K562 treated with DMSO at 1 percent for 4 hours (cell line): ENCODE results near the gene METTL25B. TPM values are rescaled to one million over a fixed set of nuclear protein-coding genes. Genes with fewer than 3 reads are reported as not detected.

Experiments
- total RNA-seq: library from RNA; unstranded; fragments of 300-600 nt; gene quantifications from 2 replicates; pipeline ENCODE4 v1.2.3, GENCODE V29; 2022; ENCODE audit not compliant: insufficient read depth

METTL25B gene
- total RNA-seq, result 47.9 and 64.7 TPM in 2 replicates

DNA sequence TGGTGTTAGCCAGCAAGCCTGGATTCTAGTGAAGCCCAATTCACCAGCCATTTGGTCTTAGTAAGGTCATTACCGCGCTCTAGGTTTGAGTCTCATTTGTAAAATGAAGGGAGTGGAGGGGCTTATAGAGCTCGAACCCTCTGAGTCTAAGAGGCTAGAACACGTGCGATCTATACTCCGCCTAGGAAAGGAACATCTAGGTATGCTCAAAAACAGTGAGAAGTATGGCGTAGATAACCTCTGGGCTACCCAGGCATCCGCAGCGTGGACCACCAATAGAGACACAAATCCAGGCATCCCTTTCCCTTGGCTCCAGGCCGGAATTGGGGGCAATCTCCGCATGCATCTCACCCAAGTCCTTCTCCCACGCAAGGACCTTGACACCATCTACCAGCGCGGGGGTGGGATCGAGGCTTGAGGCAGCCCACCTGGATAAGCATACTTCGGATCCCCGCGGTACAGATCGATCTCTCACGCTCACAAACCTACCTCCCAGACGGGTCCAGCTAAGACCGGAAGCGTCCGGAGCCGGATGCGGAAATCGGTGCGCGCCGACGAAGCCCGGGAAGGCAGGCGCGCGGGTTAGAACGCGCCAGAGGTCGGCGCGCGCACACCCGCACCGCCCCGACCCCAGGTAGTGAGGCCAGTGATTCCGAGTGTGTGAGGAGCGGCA, at the start of gene METTL25B:
TSS of gene METTL25B (plus strand) at position 544 of the 673 bp plus-strand sequence. CDS start 636 bp downstream, outside the sequence.

DNA sequence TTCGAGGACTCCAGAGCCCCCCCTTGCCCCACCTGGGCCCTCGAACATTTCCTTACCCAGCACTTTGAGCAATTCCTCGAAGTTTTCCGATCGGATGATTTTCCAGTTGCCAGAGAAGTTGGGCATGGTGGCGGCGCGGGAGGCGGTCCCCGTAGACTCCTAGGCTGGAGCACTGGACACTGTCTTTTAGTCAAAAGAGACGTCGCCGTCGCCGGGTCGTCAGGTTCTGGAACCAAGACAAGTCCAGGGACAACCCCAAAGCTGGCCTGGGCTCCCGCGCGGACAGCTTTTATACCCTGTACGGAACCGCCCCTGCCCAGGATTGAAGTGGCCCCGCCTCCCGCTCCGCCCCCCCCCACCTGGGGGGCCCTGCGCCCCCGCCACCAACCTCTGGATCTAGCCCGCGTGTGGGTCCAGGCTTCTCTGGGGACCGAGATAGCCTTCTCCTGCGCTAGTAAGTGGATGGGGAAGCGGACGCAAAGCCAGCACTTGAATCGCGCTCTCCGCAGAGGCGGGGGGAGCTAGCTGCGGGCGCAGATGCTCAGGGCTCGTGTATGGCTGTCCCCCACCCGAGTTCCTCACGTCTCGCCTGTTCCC, 22.9 kb upstream of the METTL25B start, which contains the start of gene CRABP2:
TSS of gene CRABP2 (minus strand) at position 263 of the 597 bp plus-strand sequence. CDS start at position 126, 137 bp downstream.

GRCh38 chr1:156728599-156729462, 562 bp downstream of the METTL25B start, which contains the start of gene ISG20L2:
Gene ISG20L2 (minus strand): TSS chr1:156728766. CDS start chr1:156727652, 1,114 bp downstream.

GRCh38 chr1:156740741-156741480, 12.6 kb downstream of the METTL25B start, which contains the start of gene MRPL24:
Gene MRPL24 (minus strand): TSS chr1:156741088. CDS start chr1:156738704, 2,384 bp downstream.

DNA sequence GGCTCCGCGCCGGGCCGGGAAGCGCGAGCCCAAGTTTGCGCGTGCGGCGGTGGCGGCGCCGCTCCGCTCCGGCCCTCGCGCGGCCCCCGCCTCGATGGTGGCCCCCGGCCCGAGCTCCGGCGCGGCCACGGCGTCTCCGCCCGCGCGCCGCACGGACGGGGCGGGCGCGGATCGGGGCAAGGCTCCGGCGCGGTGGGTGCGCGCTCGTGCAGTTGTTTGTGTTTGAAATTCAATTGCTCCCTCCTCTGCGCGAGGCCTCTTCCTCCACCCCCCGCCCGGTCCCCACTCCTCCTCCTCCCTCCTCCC, 23.1 kb downstream of the METTL25B start, which contains the start of gene HDGF:
TSS of gene HDGF (minus strand) at position 225 of the 306 bp plus-strand sequence. CDS start 246 bp downstream, outside the sequence.

DNA sequence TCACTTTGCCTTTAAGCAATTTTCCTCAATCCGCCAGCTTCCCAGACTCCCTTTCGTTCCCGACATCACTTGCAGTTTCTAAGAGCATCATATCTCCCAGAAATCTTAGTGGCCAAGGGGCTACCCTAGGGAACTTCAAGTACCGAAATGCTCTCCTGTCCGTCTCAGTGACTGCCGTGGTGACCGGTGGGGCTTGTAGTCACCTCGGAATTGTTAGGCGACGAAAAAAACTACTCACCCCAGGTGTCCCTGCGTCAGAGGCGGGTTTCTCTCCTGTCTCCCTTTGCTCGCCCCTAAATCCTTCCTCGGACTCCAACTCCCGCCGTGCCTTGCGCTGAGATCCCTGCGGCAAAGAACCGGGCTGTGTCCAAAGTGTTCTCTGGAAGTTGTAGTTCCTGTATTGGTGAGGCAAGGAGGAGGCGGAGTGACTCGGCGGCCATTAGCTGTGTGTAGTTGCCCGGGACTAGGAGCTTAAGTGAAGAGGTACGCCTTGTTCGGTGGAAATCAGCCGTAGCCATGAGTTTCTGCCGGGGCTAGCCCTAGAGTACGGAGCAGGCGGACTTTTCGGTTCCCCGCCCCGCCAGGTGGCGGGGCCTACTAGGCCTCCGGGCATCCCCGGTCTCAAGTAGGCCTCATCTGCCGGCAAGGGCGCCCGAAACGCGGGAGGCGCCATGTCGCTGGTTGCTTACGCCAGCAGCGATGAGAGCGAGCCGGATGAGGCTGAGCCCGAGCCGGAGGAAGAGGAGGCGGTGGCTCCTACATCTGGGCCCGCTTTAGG, 39.0 kb downstream of the METTL25B start, which contains the start of gene PRCC:
TSS of gene PRCC (plus strand) at position 435 of the 778 bp plus-strand sequence. CDS start at position 672, 237 bp downstream.

Other genes with a start within 250 kb of the METTL25B start
- 11.7 and 13.0 TPM in 2 replicates for gene MEF2D, start 227.7 kb upstream of the METTL25B start, total RNA-seq
- 20.0 and 21.0 TPM in 2 replicates for gene IQGAP3, start 155.9 kb upstream of the METTL25B start, total RNA-seq
- gene TTC24, start 148.7 kb upstream of the METTL25B start, total RNA-seq, result not detected in 2 replicates
- gene NAXE, start 136.7 kb upstream of the METTL25B start, total RNA-seq, result 119 TPM in 2 replicates
- gene GPATCH4, start 127.0 kb upstream of the METTL25B start, total RNA-seq, result 8.8 and 9.0 TPM in 2 replicates
- gene HAPLN2, start 109.1 kb upstream of the METTL25B start, total RNA-seq, result 1.2 and 3.3 TPM in 2 replicates
- 0.21 TPM in 1 of 2 replicates, not detected in the other for gene BCAN, start 86.4 kb upstream of the METTL25B start, total RNA-seq
- 7.0 and 9.8 TPM in 2 replicates for gene NES, start 51.1 kb upstream of the METTL25B start, total RNA-seq
- gene CRABP2, start 22.9 kb upstream of the METTL25B start, total RNA-seq, result 7.7 TPM in 1 of 2 replicates, not detected in the other
- gene ISG20L2, start 297 bp downstream of the METTL25B start, total RNA-seq, result 22.0 and 28.4 TPM in 2 replicates
- gene MRPL24, start 12.6 kb downstream of the METTL25B start, total RNA-seq, result 19.0 and 38.5 TPM in 2 replicates
- gene HDGF, start 23.2 kb downstream of the METTL25B start, total RNA-seq, result 188 and 194 TPM in 2 replicates
- 63.4 and 86.4 TPM in 2 replicates for gene PRCC, start 39.1 kb downstream of the METTL25B start, total RNA-seq
- 13.2 and 17.8 TPM in 2 replicates for gene SH2D2A, start 88.4 kb downstream of the METTL25B start, total RNA-seq
- 0.42 TPM in 1 of 2 replicates, not detected in the other for gene INSRR, start 130.6 kb downstream of the METTL25B start, total RNA-seq
- gene NTRK1, start 132.4 kb downstream of the METTL25B start, total RNA-seq, result 78.1 and 86.1 TPM in 2 replicates
- 1.2 and 3.2 TPM in 2 replicates for gene PEAR1, start 165.2 kb downstream of the METTL25B start, total RNA-seq
- gene LRRC71, start 192.2 kb downstream of the METTL25B start, total RNA-seq, result not detected in 2 replicates